Epithelial cell of prostate (primary cell): ENCODE measurements around the gene E2F2.

Experiments used
- DNase-seq: peaks from one replicate; pipeline ENCODE4 v3.0.0-alpha.2; 2011; ENCODE audit warnings: low read depth, low spot score
- H3K27ac ChIP-seq: fragments of 450-650 bp; 2 replicates; pipeline ENCODE4 v1.5.1; 2017; ENCODE audit warnings: mild to moderate bottlenecking

The E2F2 gene

GRCh38 chr1:23530747-23531561, at the start of gene E2F2:
TSS of gene E2F2 (minus strand) at chr1:23531233. CDS start at chr1:23530793, 440 bp downstream.
- peak within 1 kb of the TSS; percentile 71 for H3K27ac ChIP-seq
- DNase-seq: no peak

GRCh38 chr1:23578997-23579363, 47.9 kb upstream of the E2F2 start:
- DNase-seq: no peak
- no peak overlapping the region for H3K27ac ChIP-seq

GRCh38 chr1:23578311-23578996, 47.4 kb upstream of the E2F2 start:
- DNase-seq: no peak
- no peak overlapping the region for H3K27ac ChIP-seq

GRCh38 chr1:23577056-23578004, 46.3 kb upstream of the E2F2 start:
- peak overlapping the region; percentile 38 for H3K27ac ChIP-seq
- DNase-seq: no peak

GRCh38 chr1:23576338-23577055, 45.5 kb upstream of the E2F2 start:
- DNase-seq: no peak
- H3K27ac ChIP-seq: peak overlapping the region; percentile 38

- no peak for DNase-seq
- H3K27ac ChIP-seq: no peak overlapping the region
Observed at GRCh38 chr1:23575226-23575810, 44.3 kb upstream of the E2F2 start.

GRCh38 chr1:23574265-23574754, 43.3 kb upstream of the E2F2 start:
- no peak for DNase-seq

GRCh38 chr1:23573574-23574182, 42.6 kb upstream of the E2F2 start:
- DNase-seq: no peak
- H3K27ac ChIP-seq: no peak overlapping the region

More at GRCh38 chr1:23574265-23574754, 43.3 kb upstream of the E2F2 start:
- H3K27ac ChIP-seq: no peak overlapping the region

GRCh38 chr1:23571465-23571864, 40.4 kb upstream of the E2F2 start:
- no peak overlapping the region for H3K27ac ChIP-seq
- DNase-seq: no peak

GRCh38 chr1:23570001-23570691, 39.1 kb upstream of the E2F2 start:
- no peak for DNase-seq
- H3K27ac ChIP-seq: no peak overlapping the region

- no peak for DNase-seq
- no peak overlapping the region for H3K27ac ChIP-seq
Observed at GRCh38 chr1:23568608-23569383, 37.8 kb upstream of the E2F2 start.

GRCh38 chr1:23567996-23568607, 37.1 kb upstream of the E2F2 start:
- no peak overlapping the region for H3K27ac ChIP-seq
- no peak for DNase-seq

- no peak overlapping the region for H3K27ac ChIP-seq
- DNase-seq: no peak
Observed at GRCh38 chr1:23567629-23567995, 36.6 kb upstream of the E2F2 start.

- no peak overlapping the region for H3K27ac ChIP-seq
- no peak for DNase-seq
Observed at GRCh38 chr1:23566304-23566703, 35.3 kb upstream of the E2F2 start.

- no peak overlapping the region for H3K27ac ChIP-seq
- DNase-seq: no peak
Observed at GRCh38 chr1:23565776-23566175, 34.7 kb upstream of the E2F2 start.

- no peak for DNase-seq
- no peak overlapping the region for H3K27ac ChIP-seq
Observed at GRCh38 chr1:23564529-23565122, 33.6 kb upstream of the E2F2 start.
